AG10803 (cell line): Measurements from ENCODE around the gene PLSCR3.

ENCODE experiments used
- DNase-seq: peaks from one replicate; pipeline ENCODE4 v3.0.0; 2010; ENCODE audit warnings: low read depth
- H3K4me3 ChIP-seq: 2 replicates; pipeline ENCODE4 v1.5.1; 2011; ENCODE audit warnings: mild to moderate bottlenecking, low read length, control low read depth
- CTCF ChIP-seq: conservative IDR thresholded peaks from 2 replicates; pipeline ENCODE4 v1.5.1; 2011; ENCODE audit warnings: mild to moderate bottlenecking, low read length, control low read depth, inconsistent platforms

Gene PLSCR3

GRCh38 chr17:7425756-7426155 lies 31.4 kb upstream of the PLSCR3 start:
- DNase-seq, result no peak
- H3K4me3 ChIP-seq, result no peak overlapping the region
- TF ChIP-seq CTCF, result no peak

GRCh38 chr17:7425316-7425715 lies 31.0 kb upstream of the PLSCR3 start, which contains the start of gene SPEM2:
TSS of gene SPEM2 (plus strand) at chr17:7425616. CDS start at chr17:7425689, 73 bp downstream.
- TF ChIP-seq CTCF, result no peak
- no peak for DNase-seq
- no peak within 1 kb of the TSS for H3K4me3 ChIP-seq

GRCh38 chr17:7423679-7424078 lies 29.4 kb upstream of the PLSCR3 start:
- TF ChIP-seq CTCF, result no peak
- DNase-seq, result no peak
- no peak overlapping the region for H3K4me3 ChIP-seq

- no peak overlapping the region for H3K4me3 ChIP-seq
- DNase-seq, result no peak
- no peak for TF ChIP-seq CTCF
Measured at GRCh38 chr17:7421186-7421585, 26.9 kb upstream of the PLSCR3 start.

GRCh38 chr17:7419819-7420610 lies 25.7 kb upstream of the PLSCR3 start, which contains the start of gene SPEM1:
TSS of gene SPEM1 (plus strand) at chr17:7420324. CDS start at chr17:7420385, 61 bp downstream.
- H3K4me3 ChIP-seq, result no peak within 1 kb of the TSS
- DNase-seq, result no peak
- TF ChIP-seq CTCF, result no peak

- no peak for TF ChIP-seq CTCF
- DNase-seq, result no peak
- H3K4me3 ChIP-seq, result no peak overlapping the region
Measured at GRCh38 chr17:7418472-7419152, 24.3 kb upstream of the PLSCR3 start.
